Stimulated activated CD8-positive, alpha-beta memory T cell treated with anti-CD3 and anti-CD28 coated beads, Interleukin-12 subunit alpha, Interleukin-12 subunit beta, amount 100 ng/mL, for 24 hours (primary cell): ENCODE data around the gene CTLA4.

Source experiments
- DNase-seq: peaks from one replicate; pipeline ENCODE4 v3.0.0-alpha.2; 2020; ENCODE audit errors: extremely low read depth

The CTLA4 gene

GRCh38 chr2:203891474-203891873 lies 23.9 kb downstream of the CTLA4 start:
- DNase-seq = no peak

GRCh38 chr2:203892207-203892606 lies 24.6 kb downstream of the CTLA4 start:
- DNase-seq = no peak

- DNase-seq = no peak
Measured at GRCh38 chr2:203893401-203893800, 25.8 kb downstream of the CTLA4 start.

GRCh38 chr2:203893840-203894239 lies 26.3 kb downstream of the CTLA4 start:
- no peak for DNase-seq

- DNase-seq = no peak
Measured at GRCh38 chr2:203894262-203894661, 26.7 kb downstream of the CTLA4 start.

- DNase-seq = no peak
Measured at GRCh38 chr2:203897544-203897943, 30.0 kb downstream of the CTLA4 start.

GRCh38 chr2:203898657-203899056 lies 31.1 kb downstream of the CTLA4 start:
- no peak for DNase-seq

- no peak for DNase-seq
Measured at GRCh38 chr2:203900253-203900652, 32.7 kb downstream of the CTLA4 start.

- no peak for DNase-seq
Measured at GRCh38 chr2:203904022-203904421, 36.5 kb downstream of the CTLA4 start.

- DNase-seq = no peak
Measured at GRCh38 chr2:203905656-203906055, 38.1 kb downstream of the CTLA4 start.

GRCh38 chr2:203908066-203908796 lies 40.7 kb downstream of the CTLA4 start:
- no peak for DNase-seq

- no peak for DNase-seq
Measured at GRCh38 chr2:203908797-203909185, 41.2 kb downstream of the CTLA4 start.

GRCh38 chr2:203909261-203909967 lies 41.8 kb downstream of the CTLA4 start:
- no peak for DNase-seq

GRCh38 chr2:203909974-203910373 lies 42.4 kb downstream of the CTLA4 start:
- DNase-seq = no peak

GRCh38 chr2:203913947-203914346 lies 46.4 kb downstream of the CTLA4 start:
- DNase-seq = no peak

- no peak for DNase-seq
Measured at GRCh38 chr2:203914546-203915182, 47.1 kb downstream of the CTLA4 start.

GRCh38 chr2:203915256-203915655 lies 47.7 kb downstream of the CTLA4 start:
- no peak for DNase-seq

GRCh38 chr2:203916756-203917155 lies 49.2 kb downstream of the CTLA4 start:
- DNase-seq = no peak

- DNase-seq = no peak
Measured at GRCh38 chr2:203918264-203918663, 50.7 kb downstream of the CTLA4 start.

GRCh38 chr2:203918839-203919238 lies 51.3 kb downstream of the CTLA4 start:
- DNase-seq = no peak
